ENCODE data around the gene TIFAB.
"Not testable (repeated sequence)": the region's sequence is repeated elsewhere in the genome, so short reads cannot be mapped to it uniquely, and the experiment has no call there.

The TIFAB gene, protein sequence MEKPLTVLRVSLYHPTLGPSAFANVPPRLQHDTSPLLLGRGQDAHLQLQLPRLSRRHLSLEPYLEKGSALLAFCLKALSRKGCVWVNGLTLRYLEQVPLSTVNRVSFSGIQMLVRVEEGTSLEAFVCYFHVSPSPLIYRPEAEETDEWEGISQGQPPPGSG

DNA sequence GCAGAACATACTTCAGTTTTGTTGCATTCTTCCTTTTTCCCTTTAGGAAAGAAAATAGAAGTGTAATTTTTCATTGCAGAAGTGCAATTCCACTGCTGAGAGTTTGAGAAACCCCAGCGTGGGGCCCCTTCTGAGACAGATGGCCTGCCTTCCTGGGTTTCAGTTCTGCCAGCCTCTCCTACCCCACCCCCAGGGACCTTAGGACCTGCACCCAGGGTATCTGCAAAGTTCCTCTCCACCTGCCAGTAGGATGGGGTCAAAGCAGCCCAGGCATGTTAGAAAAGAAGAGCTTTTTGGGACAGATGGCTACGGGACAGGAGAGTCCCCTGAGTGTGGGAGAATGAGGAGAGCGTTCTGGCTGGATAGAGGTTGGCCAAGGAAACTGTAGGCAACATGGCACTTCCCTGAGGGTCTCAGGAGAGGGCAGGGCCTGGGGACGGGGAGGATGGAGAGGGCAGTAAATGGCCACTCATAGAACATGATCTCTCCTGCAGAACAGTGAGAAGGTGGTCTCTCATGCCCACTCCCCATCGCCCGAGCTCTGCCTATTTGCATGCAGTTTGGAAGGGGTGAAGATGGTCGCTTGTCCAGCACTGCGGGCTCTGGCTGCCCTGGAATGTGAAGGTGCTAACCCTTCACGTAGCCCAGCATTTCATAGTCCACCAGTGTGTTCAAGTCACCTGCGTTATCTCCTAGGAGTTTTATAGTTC lies at the start of gene TIFAB:
TIFAB (minus strand) TSS at position 31 of the 710 bp plus-strand sequence. CDS start 2,412 bp downstream, outside the sequence.
- no peak for DNase-seq

DNA sequence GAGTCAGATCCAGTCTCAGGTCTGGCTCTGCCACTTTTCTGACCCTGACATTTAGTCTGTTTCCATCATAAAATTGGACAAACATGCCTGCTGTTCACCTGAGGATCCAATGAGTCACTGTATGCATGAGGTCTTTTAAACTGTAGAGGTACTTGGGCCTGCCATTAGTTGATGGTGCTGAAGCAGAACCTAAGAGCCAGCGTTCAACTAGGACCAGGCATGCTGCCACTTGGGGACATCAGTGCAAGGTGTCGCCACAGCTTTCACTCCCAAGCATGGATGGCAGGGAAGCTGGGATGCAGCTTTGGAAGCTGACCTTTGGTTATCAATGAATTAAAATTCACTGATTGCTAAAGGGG lies 46.5 kb upstream of the TIFAB start:
- no peak for DNase-seq

DNA sequence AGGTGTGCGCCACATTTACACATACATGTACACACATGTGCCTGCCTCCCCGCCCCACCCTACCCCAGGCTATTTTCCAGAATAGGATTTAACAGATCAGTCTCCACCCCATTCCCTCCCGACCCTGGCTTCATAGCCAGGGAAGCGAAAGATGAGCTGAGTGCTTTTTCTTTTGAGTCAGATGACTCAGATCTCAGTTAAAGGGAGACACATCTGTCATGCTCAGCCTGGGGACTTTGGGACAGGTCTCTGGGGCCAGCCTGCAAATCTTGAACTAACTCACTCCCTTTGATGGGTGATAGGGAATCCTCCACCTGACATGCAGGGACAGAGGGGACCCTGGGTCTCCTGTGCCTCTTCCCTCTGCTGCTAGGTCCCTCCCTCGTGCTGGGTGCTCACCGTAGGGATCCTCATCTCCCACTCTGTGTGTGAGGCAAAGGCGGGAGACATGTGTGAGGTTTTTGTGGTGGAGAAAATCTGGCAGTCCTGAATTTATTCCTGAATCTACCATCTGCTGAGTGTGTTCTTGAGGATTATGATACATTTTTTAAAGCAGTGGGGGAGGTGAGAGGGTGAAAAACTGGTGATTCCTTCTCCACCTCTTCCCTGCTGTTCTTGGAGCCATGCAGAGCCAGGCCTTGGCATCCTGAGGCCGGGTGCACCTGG lies 46.0 kb upstream of the TIFAB start:
- DNase-seq: no peak

DNA sequence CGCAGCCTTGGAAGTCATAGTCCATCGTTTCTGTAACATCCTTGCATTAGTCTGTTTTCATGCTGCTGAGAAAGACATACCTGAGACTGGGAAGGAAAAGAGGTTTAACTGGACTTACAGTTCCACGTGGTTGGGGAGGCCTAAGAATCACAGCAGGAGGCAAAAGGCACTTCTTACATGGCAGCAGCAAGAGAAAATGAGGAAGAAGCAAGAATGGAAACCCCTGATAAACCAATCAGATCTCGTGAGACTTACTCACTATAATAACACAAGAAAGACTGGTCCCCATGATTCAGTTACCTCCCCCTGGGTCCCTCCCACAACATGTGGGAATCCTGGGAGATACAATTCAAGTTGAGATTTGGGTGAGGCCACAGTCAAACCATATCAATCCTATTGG lies 43.4 kb upstream of the TIFAB start:
- not testable (repeated sequence) for DNase-seq

DNA sequence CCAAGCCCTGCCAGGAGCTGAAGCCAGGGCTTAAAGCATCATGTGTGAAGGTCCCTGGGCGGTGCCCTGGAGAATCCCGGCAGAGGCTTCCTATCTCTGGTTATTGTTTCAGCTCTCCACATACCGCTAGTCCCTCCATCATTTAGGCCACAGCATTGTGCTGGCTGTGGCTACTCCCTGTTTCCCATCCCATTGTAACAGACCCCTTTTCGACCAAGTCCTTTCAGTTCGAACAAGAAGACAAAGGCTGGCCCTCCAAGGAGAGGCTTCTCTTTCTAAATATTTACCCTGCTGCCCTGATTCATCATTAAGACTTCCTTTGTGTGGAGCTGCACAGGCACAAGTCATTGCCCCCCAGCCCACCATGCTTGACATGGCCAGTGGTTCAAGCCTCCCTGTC lies 42.0 kb upstream of the TIFAB start:
- DNase-seq: no peak

DNA sequence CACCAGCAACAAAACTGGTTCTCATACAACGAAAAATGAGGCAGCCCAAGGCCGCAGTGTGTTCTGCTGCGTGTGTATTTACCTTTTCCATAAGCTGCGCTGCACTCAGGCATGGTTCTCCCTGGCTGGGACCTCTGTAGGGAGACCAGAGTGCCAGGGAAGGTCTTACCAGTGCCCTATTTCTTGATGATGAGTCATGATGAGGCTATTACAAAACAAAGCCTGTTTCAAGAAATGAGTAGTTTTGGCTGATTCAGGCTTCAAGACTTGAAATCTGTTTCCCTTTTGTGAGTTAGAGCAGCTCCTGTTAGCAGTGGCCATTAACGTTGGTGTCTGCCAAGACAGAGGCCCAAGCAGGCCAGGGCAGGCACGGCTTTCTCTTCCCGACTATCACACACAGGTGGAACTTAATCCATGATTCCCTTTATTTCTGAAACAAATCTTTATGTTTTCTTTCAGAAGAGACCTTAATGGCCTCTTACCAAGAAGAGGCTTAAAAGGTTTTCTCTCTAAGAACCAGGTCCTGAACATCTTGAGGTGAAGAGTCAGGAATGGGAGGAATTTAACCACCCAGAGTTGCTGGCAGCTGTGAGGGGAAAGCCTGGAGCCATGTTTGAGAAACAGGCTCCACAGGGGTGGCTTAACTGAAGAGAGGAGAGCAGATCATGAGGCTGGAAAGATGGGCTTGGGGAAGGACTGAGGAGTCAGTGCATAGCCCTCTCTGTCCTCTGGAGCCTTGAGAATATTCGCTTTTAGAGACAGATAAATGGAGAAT lies 41.4 kb upstream of the TIFAB start:
- no peak for DNase-seq

DNA sequence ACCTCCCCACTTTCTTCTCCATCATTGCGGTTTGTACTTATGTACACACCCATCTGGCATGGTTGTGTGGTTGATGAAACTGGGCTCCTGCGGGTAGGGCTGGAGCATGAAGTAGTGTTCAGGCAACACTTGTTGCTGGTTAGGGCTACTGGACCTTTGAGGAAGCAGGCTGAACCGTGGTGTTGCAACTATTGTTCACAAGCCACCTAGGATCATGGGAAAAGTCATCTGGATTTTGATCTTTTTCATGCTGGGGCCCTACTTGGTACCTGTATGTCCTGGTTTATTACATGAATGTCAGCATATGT lies 40.1 kb upstream of the TIFAB start:
- no peak for DNase-seq

DNA sequence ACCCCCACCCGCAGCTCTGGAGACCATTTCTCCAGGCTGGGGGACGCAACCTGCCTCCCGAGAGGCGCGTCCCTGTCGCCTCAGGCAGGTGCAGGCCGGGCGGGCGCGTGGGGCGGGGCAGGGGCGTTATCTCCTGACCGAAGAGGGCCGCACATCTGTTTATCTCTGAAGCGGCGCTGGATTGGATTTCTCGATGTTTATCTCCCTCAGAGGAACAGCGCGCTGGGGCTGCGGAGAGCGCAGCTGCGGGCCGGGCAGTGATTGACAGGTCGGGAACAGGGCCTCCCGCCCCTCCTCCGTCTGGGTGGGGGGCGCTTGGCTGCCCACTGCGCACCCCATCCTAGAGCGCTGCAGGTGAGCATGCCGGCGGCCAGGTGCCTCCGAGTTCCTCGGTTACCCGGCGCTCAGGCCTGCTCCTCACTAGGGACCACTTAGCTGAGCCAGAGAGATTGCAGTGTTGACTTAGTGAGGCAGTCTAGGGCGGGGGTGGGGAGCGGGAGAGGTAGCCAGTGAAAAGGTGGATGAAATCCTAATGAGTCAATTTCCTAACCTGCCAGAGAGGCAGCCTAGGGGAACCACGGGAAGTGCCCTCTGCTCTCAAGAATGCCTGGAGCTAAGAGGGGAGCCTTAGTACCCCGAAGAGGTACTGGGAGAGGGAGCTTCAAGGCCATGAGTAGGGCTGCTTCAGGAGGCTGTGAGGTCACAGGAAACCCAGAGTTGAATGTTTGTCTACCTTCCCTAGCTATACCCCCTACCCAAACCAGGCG lies 39.6 kb upstream of the TIFAB start:
- no peak for DNase-seq

DNA sequence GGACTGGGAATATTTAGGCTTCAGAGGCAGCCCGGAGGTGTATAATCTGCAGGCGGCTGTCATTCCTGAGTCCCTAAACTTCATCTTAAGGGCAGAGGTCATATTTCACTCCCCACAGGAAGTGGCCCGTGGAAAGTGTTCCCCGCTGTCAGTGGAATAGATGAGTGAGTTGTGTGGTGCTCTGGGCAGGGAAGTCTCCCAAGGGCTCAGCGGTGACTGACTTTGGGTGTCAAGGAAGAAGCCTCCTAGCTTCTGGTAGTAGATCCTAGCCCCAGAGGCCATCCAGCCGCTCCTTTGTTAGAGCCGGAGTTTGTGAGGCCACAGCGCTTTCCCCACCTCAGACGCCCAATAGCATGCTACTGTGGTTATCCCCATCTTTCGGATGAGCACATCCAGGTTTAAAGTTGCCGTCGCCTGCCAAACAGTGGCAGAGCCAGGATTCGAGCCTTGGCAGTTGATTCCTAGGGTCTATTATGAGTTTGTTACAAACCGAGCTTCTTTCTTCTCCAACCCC lies 38.9 kb upstream of the TIFAB start:
- DNase-seq: no peak

DNA sequence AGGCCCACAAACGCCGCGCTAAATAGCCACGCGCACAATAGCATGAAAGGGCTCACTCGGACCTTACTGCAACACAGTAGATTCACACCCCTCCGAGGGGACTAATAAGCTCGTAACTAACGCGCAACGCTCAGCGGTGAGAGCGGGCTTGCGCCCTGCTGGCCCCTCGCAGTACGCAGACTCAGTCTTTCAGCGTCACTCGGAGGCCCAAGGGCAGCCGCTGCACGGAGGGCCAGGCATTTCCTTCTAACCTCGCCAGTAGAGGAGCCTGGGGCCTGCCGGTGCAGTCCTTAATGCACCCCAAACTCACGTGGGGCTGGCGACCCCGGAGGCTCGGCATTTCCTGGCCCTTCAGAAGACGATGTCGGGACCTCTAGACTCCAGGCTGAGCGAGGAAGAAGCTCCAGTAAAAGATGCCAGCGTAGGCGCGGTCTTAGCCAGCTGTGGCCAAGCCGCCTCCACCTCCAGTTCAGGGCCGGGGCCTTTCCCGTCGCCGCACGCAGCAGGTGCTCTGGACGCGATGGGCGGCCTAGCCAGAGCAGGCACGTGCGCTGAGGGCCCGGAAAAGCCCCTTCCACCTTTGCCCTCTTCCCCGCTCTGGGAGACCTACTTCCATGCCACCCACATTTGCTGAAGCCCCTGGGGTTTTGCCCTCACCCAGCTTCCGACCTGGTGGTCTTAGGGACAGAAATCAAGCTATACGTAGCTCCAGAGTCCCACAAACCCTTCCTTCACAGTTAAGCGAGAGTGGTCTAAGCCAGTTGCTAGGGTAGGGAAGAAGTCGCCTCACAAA lies 38.3 kb upstream of the TIFAB start:
- no peak for DNase-seq

DNA sequence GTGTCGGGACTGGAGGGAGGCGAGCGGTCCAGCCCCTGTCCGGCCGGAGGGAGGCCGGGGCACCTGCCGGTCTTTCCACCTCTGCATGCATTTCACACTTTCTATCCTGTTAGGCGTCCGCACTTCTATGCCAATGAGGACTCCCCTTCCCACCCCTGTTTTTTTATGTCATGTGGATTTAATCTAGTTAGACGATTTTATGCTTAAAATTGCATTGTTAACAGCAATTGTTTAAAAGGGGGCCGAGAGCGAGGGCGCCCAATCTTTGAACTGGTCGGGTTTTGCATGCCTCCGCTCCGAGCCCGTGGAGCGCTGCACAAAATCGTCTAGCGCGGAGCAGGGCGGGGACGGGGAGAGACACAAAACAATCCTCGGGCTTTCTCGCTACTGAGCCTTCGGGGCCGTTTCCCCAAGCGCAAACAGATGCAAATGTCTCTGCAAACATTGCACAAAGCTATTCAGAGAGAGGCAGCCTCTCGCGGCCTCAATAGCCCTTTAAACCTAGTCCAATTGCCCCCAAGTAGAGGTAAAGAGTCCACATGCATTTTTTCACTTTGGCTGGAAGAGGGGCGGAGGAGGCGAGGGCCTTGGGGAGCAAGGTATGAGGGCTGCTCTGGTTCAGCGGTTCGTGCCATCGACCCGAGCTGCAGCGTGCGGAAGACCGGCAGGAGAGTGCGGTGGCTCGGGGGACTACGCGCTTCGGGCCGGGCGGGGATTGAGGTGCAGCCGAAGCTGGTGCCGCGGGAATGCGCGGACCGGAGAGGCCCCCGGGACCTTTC lies 37.5 kb upstream of the TIFAB start:
- DNase-seq: no peak

DNA sequence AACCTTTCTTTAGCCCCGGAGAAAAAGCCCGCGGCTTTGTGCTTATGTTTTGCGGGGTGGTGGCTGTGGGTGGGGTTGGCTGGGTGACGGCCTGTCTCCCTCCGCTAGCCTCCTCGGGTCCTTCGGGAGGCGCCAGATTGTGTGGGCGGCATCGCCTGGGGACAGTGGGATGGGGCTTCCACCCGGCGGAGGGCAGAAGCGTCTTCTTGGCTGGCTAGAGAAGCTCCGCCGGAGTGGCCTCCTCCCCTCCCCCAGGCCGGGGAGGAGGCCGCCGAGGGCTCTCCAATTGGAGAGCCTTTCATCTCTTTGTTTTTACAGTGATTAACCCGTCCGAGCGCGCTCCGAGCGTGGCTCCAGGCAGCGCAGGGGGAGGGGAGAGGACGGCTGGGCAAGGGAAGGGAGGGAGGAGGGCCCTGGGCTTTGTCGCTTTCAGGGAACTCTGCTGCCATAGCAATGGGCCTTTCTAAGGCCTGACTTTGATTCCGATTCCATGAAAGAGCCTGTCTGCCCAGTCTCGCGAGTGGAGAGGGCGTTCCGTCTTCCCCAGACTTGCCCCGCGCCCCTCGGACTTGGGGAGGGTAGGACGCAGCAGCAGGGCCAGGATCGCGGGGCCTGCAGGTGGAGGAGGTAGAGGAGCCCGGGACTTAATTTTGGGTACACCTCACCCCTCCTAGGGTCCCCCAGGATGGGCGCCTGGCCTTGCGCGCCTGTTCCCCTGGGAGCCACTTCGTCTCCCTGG lies 36.7 kb upstream of the TIFAB start:
- no peak for DNase-seq

DNA sequence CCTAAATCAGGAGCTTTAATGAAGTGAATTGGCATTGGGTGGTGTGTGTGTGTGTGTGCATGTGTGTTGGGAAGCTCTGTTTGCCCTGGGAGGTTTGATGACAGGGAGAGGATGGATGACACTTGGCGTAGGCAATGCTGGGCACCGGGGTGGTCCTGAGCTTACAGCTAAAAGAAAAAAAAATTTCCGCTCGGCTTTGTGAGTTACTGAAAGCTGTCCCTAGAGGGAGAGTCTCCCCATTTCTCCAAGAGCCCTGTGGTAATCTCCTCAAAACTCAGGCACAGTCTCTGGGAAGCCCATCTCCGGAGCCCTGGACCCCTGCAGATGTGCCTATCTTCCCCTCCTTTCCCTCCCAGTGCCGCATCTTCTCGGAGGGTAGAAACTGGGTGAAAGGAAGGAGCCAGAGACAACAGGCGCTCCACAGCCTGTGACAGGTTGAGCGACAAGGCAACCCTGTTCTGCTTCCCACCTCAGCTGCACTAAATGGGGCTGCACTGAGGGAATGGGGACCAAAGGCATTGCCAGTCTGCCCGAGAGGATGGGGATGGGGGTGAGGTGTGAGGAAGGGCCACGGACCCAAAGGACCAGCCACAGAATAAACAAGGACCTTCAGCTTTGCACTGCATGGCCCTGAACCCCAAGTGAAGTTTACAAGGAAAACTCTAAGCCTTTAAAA lies 35.8 kb upstream of the TIFAB start:
- DNase-seq: no peak

DNA sequence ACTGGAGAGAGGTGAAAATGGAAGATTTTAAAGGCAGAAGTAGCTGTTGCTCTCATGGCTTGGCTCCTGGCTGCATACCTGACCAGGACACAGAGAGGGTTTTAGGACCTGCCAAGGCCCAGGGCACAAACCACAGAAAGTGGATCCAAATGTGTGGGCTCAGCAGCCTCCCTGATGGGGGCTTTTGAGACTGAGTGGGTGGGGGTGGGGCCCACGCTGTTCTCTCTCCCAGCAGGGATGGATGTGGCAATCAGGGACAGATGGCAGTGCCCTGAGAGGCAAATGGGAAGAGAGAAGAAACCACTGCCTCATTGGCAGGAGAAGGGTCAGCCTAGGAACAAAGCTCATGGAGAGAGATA lies 34.9 kb upstream of the TIFAB start:
- no peak for DNase-seq

DNA sequence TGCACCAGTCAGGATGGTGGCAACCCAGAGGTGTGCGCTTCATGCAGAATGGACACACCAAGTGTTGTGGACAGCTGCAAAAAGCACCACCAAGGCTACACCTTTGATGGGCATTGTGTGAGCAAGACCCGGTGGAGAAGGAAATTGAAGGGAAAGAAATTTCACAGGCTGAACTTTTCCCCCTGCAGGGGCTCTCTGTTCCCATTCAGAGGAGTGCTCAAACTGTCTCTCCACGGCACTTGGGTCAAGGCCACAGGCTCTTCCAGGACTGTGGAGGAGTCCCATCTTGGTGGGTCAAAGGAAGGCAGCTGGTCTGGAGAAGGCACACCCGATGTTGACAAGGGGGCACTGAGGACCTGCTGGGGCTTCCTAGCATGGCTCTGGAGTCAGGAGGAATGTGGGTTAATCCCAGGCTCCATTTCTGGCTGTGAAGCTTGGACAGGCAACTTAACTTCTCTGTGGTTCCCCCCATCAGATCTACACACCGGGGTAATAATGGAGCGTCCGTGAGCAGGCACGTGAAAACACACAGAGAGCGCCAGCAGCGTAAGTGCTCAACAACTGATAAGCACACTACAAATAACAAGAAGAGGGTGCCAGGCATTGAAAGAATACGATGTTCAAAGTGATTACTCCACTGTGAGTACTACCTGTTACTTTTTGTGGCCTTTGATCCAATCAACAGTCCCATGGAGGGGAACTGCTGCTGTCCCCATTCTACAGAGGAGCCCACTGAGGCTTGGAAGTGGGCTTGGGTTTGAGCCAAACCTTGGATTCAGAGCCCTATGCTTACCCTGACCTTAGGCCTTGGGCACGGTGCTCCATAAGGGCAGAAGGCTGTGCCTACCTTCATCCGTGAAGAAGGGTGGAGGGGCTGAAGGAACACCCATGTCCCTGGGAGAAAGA lies 34.2 kb upstream of the TIFAB start:
- DNase-seq: no peak

DNA sequence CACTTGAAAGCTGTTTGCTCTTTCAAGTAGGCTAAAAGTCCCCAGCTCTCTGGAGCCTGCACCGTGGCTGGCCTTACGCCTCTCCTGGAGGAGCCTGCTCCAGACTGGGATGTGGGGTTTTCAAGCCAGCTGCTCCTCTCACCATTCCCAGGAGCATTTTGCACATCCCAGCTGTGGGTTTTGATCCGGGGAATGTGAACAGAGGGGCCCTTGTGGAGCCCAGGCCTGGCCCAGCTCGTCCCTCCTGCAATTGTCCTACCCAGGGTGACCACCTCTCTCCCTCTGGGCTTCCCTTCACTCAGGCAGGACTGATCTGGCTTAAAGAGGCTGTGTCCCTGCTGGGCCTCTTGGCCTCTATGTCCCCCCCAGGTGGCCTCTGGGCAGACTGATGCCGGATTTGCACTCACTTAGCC lies 32.5 kb upstream of the TIFAB start:
- DNase-seq: no peak

DNA sequence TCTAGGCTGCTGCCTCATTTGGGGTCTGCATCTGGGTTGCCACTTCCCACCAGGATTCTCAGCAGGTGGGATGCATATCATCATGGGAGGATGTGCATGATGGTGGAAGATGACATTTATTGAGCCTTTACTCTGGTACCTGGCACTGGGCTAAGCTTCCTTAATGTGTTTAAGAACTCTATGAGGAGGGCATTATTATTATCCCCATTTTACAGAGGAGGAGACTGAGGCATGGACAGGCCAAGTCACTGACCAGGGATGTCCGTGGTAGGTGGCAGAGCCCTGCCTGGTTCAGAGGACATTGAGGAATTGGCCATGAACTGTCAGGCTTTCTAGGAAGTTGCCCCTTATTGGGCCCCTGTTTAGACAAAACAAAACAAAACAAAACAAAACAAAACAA lies 31.1 kb upstream of the TIFAB start:
- DNase-seq: no peak

DNA sequence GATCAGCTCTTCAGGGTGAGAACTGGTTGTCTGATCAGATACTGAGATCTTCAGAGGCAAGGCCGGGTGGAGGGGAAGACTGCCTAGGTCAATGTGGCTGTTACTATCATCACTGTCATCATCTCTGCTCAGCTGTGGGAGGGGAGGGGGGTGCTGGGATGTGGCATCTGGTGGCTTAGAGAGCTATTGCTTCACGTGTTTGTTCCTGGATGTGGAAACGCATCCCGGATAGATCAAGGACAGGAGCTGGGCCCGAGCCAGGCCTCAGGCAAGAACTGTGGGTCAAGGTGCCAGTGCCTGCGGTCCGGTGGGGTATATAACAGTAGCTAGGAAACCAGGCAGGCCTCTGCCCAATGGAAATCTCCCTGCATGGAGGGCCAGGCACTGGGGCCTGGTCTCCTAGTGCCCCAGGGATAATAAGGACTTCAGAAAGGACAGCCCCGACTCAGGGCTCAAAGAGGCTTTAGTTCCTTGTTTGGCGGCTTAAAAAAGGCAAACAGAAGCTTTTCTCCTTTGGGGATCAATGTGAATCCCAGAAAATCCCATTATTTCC lies 30.3 kb upstream of the TIFAB start:
- DNase-seq: no peak

DNA sequence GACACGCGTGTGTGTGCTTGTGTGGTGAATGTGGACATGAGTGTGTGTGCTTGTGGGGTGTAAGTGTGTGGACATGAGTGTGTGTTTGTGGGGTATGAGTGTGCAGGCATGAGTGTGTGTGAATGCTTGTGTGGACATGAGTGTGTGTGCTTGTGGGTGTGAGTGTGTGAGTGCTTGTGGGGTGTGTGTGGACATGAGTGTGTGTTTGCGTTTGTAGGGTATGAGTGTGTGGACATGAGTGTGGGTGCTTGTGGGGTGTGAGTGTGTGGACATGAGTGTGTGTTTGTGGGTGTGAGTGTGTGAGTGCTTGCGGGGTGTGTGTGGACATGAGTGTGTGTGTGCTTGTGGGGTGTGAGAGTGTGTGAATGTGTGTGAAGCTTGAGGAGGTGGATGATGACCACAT lies 29.8 kb upstream of the TIFAB start:
- no peak for DNase-seq

All from stimulated activated CD4-positive, alpha-beta T cell treated with anti-CD3 and anti-CD28 coated beads, Interleukin-15, amount 100 ng/mL, for 24 hours (primary cell).